Activated CD4-positive, alpha-beta T cell treated with anti-CD3 and anti-CD28 coated beads, Interleukin-2, amount 10 ng/mL, durations not matched to agents 24 days and 14 days (primary cell): ENCODE data around the gene ARID2. TPM values are rescaled to one million over a fixed set of nuclear protein-coding genes. Genes with fewer than 3 reads are reported as not detected.
A peak's percentile ranks its signal among the peaks of the same experiment; 100 is the strongest.

Source experiments
- DNase-seq: peaks from one replicate; pipeline ENCODE4 v3.0.0; 2022
- H3K27ac Mint-ChIP-seq: one replicate; pipeline ENCODE4 v1.8.0; 2022; ENCODE audit warnings: mild to moderate bottlenecking, mixed read lengths
- H3K27me3 Mint-ChIP-seq: one replicate; pipeline ENCODE4 v1.8.0; 2022; ENCODE audit warnings: mixed read lengths
- H3K36me3 Mint-ChIP-seq: one replicate; pipeline ENCODE4 v1.8.0; 2022; ENCODE audit warnings: low read depth, mild to moderate bottlenecking, mixed read lengths
- H3K4me1 Mint-ChIP-seq: one replicate; pipeline ENCODE4 v1.8.0; 2021; ENCODE audit warnings: mixed read lengths
- H3K4me3 Mint-ChIP-seq: one replicate; pipeline ENCODE4 v1.8.0; 2022; ENCODE audit warnings: mild to moderate bottlenecking, moderate library complexity, mixed read lengths
- H3K9me3 Mint-ChIP-seq: one replicate; pipeline ENCODE4 v1.8.0; 2021; ENCODE audit warnings: mixed read lengths
- intact Hi-C: fragments of 100-400 bp; cut with micrococcal nuclease; formaldehyde crosslinking; loops from one replicate; pipeline ENCODE4 v1.15.1; 2023
- total RNA-seq: library from RNA; stranded (reverse); gene quantifications from 2 replicates; pipeline ENCODE4 v1.2.3, GENCODE V29; 2022

ARID2 gene
- total RNA-seq, 1 donor from 2014 or later = 36.4 TPM

DNA sequence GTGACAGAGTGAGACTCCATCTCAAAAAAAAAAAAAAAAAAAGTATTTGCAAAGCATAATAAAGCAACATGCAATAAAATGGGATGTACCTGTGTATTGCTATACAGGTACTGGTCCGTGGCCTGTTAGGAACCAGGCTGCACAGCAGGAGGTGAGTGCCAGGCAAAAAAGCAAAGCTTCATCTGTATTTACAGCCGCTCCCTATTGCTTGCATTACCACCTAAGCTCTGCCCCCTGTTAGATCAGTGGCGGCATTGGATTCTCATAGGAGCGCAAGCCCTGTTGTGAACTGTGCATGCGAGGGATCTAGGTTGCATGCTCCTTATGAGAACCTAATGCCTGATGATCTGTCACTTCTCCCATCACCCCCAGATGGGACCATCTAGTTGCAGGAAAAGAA, 147.6 kb downstream of the ARID2 start:
- peaks cover 19% of the 10 kb centered on the region for H3K9me3 Mint-ChIP-seq
- no peak overlapping the region for H3K4me3 Mint-ChIP-seq
- H3K27me3 Mint-ChIP-seq = no peaks in the 10 kb centered on the region
- intact Hi-C loops = no loop called here
- H3K36me3 Mint-ChIP-seq = peaks cover 71% of the 10 kb centered on the region
- peaks cover 41% of the 10 kb centered on the region for H3K4me1 Mint-ChIP-seq
- no peak for DNase-seq
- no peak overlapping the region for H3K27ac Mint-ChIP-seq

- DNase-seq = peak; percentile 78
- no peaks in the 10 kb centered on the region for H3K27me3 Mint-ChIP-seq
- peaks cover 70% of the 10 kb centered on the region for H3K36me3 Mint-ChIP-seq
- peaks cover 37% of the 10 kb centered on the region for H3K4me1 Mint-ChIP-seq
- intact Hi-C loops = no loop called here
- H3K27ac Mint-ChIP-seq = peak overlapping the region; percentile 83
- peak overlapping the region; percentile 71 for H3K4me3 Mint-ChIP-seq
- peaks cover 23% of the 10 kb centered on the region for H3K9me3 Mint-ChIP-seq
Measured at GRCh38 chr12:45878630-45879255, 149.2 kb downstream of the ARID2 start.

DNA sequence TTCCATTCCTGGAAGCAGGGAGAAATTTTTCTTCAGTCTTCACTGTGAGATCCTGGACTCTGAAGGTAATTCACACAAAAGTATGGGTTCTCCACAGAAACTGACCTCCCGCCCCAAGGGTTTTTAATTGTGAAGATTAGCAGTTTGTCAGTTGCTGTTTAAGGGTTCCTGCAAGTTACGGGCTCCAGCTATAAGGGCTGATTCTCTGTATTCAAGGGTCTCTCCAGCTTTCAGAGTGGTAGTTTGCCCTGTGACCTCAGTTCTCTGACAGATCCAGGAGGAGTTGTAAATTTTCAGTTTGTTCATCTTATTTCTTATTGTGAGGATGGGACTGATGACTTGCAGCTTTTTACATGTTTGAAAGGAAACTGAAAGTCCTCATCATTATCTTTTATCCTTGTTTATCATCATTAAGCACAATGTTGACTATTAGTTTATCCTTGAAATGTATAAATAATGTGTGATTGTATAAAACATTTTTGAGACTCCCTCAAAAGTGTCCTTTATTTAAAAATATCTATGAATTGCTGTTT, 149.9 kb downstream of the ARID2 start:
- no peak for DNase-seq
- peaks cover 67% of the 10 kb centered on the region for H3K36me3 Mint-ChIP-seq
- peaks cover 18% of the 10 kb centered on the region for H3K9me3 Mint-ChIP-seq
- peak overlapping the region; percentile 83 for H3K27ac Mint-ChIP-seq
- H3K27me3 Mint-ChIP-seq = no peaks in the 10 kb centered on the region
- H3K4me3 Mint-ChIP-seq = peak overlapping the region; percentile 71
- H3K4me1 Mint-ChIP-seq = peaks cover 37% of the 10 kb centered on the region
- intact Hi-C loops = no loop called here

DNA sequence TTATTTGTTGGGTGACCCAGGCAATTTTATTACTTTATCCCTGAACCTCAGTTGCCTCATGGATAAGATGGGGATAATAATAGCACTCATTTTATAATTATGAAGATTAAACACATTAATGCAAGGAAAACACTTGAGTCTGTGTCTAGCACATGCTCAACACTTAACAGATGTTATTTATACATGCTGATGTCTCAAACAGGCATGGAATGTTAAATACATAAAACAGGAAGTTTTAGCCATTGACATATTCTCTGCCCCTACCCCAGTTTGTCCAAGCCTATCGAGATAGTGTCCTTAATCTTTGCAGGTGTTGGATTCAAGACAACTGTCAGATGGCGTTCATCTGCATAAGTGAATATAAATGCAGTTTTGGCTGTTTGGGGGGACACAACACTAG, 151.0 kb downstream of the ARID2 start:
- no peak for DNase-seq
- no peaks in the 10 kb centered on the region for H3K27me3 Mint-ChIP-seq
- peaks cover 37% of the 10 kb centered on the region for H3K4me1 Mint-ChIP-seq
- intact Hi-C loops = no loop called here
- no peak overlapping the region for H3K4me3 Mint-ChIP-seq
- peaks cover 14% of the 10 kb centered on the region for H3K9me3 Mint-ChIP-seq
- H3K36me3 Mint-ChIP-seq = peaks cover 65% of the 10 kb centered on the region
- H3K27ac Mint-ChIP-seq = no peak overlapping the region

- no peak for DNase-seq
- Mint-ChIP-seq H3K4me3 (no peak overlapping the region), H3K27ac (no peak overlapping the region), H3K4me1 (peaks cover 24% of the 10 kb centered on the region), H3K27me3 (no peaks in the 10 kb centered on the region), H3K9me3 (peaks cover 21% of the 10 kb centered on the region), H3K36me3 (peaks cover 63% of the 10 kb centered on the region)
- intact Hi-C loops = no loop called here
Measured at GRCh38 chr12:45883187-45883586, 153.7 kb downstream of the ARID2 start.

DNA sequence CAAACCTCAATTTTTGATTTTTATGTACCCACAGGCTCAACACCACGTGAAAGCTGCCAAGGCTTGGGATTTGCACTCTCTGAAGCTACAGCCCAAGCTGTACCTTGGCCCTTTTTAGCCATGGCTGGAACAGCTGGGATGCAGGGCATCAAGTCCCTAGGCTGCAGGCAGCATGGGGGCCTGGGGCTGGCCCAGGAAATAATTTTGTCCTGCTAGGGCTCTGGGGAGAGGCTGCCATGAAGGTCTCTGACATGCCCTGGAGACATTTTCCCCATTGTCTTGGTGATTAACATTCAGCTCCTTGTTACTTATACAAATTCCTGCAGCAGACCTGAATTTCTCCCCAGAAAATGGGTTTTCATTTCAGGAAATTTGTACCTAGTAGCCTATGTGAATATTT, 157.2 kb downstream of the ARID2 start:
- H3K27me3 Mint-ChIP-seq = no peaks in the 10 kb centered on the region

DNA sequence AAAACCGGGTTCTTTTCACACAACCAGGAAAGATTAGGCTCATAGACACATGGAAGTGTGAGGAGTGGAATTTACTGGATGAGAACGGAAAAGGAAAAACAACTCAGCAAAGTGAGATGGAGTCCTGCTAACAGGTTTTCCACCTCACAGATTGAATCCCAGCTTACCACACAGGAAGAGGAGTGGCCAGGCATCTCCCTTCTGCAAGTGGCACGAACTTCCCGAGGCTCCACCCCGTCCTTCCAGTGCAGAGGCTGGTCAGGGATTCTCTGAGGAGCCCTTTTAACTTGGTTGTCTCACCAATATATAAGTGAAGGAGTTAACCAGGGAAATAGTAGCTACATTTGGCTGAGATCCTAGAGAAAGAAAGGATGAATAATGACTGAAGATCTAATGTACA, 158.0 kb downstream of the ARID2 start:
- Mint-ChIP-seq H3K4me1 (peaks cover 12% of the 10 kb centered on the region), H3K27me3 (no peaks in the 10 kb centered on the region), H3K27ac (no peak overlapping the region), H3K9me3 (peaks cover 8% of the 10 kb centered on the region), H3K4me3 (no peak overlapping the region), H3K36me3 (peaks cover 49% of the 10 kb centered on the region)
- no peak for DNase-seq
- intact Hi-C loops = no loop called here

More for the DNA sequence above, 157.2 kb downstream of the ARID2 start:
- Mint-ChIP-seq H3K4me1 (peaks cover 8% of the 10 kb centered on the region), H3K4me3 (no peak overlapping the region), H3K9me3 (peaks cover 14% of the 10 kb centered on the region), H3K27ac (no peak overlapping the region), H3K36me3 (peaks cover 51% of the 10 kb centered on the region)
- intact Hi-C loops = no loop called here
- no peak for DNase-seq

GRCh38 chr12:45890276-45890675, 160.8 kb downstream of the ARID2 start:
- intact Hi-C loops = no loop called here

GRCh38 chr12:45893240-45893639, 163.7 kb downstream of the ARID2 start:
- Mint-ChIP-seq H3K27me3 (no peaks in the 10 kb centered on the region), H3K4me3 (no peak overlapping the region), H3K36me3 (peaks cover 45% of the 10 kb centered on the region), H3K4me1 (peaks cover 21% of the 10 kb centered on the region), H3K27ac (no peak overlapping the region), H3K9me3 (peaks cover 4% of the 10 kb centered on the region)
- DNase-seq = no peak
- intact Hi-C loops = no loop called here

More at GRCh38 chr12:45890276-45890675, 160.8 kb downstream of the ARID2 start:
- peaks cover 21% of the 10 kb centered on the region for H3K4me1 Mint-ChIP-seq
- peaks cover 7% of the 10 kb centered on the region for H3K9me3 Mint-ChIP-seq
- DNase-seq = no peak
- no peak overlapping the region for H3K27ac Mint-ChIP-seq
- no peaks in the 10 kb centered on the region for H3K27me3 Mint-ChIP-seq
- H3K4me3 Mint-ChIP-seq = no peak overlapping the region
- H3K36me3 Mint-ChIP-seq = peaks cover 43% of the 10 kb centered on the region

DNA sequence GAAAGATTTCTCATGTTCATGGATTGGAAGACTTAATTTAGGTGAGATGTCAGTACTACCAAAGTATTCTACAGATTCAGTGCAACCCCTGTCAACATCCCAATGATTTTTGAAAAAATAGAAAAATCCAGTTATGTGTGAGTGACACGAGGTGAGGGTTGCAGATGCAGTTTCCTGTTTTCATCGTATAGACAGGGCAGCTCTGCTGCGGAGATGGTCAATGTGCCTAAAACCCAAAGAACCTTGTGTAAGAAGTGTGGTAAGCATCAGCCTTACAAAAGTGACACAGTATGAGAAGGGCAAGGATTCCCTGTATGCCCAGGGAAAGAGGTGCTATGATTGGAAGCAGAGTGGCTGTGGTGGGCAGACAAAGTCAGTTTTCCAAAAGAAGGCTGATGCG, 166.5 kb downstream of the ARID2 start:
- no peak for DNase-seq
- H3K4me3 Mint-ChIP-seq = no peak overlapping the region
- no peak overlapping the region for H3K27ac Mint-ChIP-seq
- H3K27me3 Mint-ChIP-seq = no peaks in the 10 kb centered on the region
- peaks cover 21% of the 10 kb centered on the region for H3K4me1 Mint-ChIP-seq
- peaks cover 53% of the 10 kb centered on the region for H3K36me3 Mint-ChIP-seq
- intact Hi-C loops = no loop called here
- H3K9me3 Mint-ChIP-seq = peaks cover 4% of the 10 kb centered on the region

GRCh38 chr12:45898094-45898493, 168.6 kb downstream of the ARID2 start:
- intact Hi-C loops = no loop called here
- Mint-ChIP-seq H3K27ac (no peak overlapping the region), H3K4me3 (no peak overlapping the region), H3K27me3 (no peaks in the 10 kb centered on the region), H3K4me1 (peaks cover 9% of the 10 kb centered on the region), H3K36me3 (peaks cover 46% of the 10 kb centered on the region), H3K9me3 (peaks cover 4% of the 10 kb centered on the region)
- no peak for DNase-seq

- Mint-ChIP-seq H3K4me3 (no peak overlapping the region), H3K27ac (no peak overlapping the region), H3K36me3 (peaks cover 15% of the 10 kb centered on the region), H3K9me3 (no peaks in the 10 kb centered on the region), H3K4me1 (no peaks in the 10 kb centered on the region), H3K27me3 (no peaks in the 10 kb centered on the region)
- intact Hi-C loops = no loop called here
- peak; percentile 47 for DNase-seq
Measured at GRCh38 chr12:45907955-45908354, 178.4 kb downstream of the ARID2 start.

- H3K4me3 Mint-ChIP-seq = no peak overlapping the region
- H3K27ac Mint-ChIP-seq = no peak overlapping the region
- DNase-seq = no peak
- H3K36me3 Mint-ChIP-seq = peaks cover 12% of the 10 kb centered on the region
- intact Hi-C loops = no loop called here
- H3K4me1 Mint-ChIP-seq = no peaks in the 10 kb centered on the region
- H3K27me3 Mint-ChIP-seq = no peaks in the 10 kb centered on the region
- H3K9me3 Mint-ChIP-seq = no peaks in the 10 kb centered on the region
Measured at GRCh38 chr12:45909041-45909713, 179.7 kb downstream of the ARID2 start.

DNA sequence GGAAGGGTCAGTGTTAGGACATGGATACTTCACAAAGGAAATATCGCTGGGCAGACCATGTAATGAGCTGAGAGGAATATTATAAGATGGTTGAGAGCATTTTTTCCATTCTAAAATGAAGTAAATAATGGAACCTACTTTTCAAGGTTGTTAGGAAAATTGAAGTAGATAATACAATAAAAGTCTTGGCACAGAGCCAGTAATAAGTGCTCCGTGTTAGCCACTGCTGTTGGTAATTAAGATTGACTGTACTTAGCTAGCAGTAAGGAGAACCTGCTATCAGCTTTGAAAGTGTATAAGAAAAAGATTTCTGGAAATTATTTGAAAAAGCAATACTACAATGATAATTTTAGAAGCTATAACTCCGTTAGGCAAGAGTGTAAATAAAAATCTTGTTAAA, 183.3 kb downstream of the ARID2 start:
- DNase-seq = no peak
- Mint-ChIP-seq H3K4me3 (no peak overlapping the region), H3K27ac (no peak overlapping the region), H3K27me3 (no peaks in the 10 kb centered on the region), H3K9me3 (no peaks in the 10 kb centered on the region), H3K4me1 (no peaks in the 10 kb centered on the region), H3K36me3 (peaks cover 11% of the 10 kb centered on the region)
- intact Hi-C loops = no loop called here
